Measurements from ENCODE around the gene NFIL3.

- TF ChIP-seq FOXA1 (IDR thresholded peaks at IDR 0.05) (no peak), TARDBP (IDR thresholded peaks at IDR 0.05) (no peak), NFRKB (IDR thresholded peaks at IDR 0.05) (no peak), FOXK2 (IDR thresholded peaks at IDR 0.05) (no peak), SP1 (IDR thresholded peaks at IDR 0.05) (no peak), FOXM1 (IDR thresholded peaks at IDR 0.05; ENCODE audit: borderline replicate concordance) (no peak), ARNT (IDR thresholded peaks at IDR 0.05) (no peak), SUZ12 (IDR thresholded peaks at IDR 0.05) (no peak), LEF1 (IDR thresholded peaks at IDR 0.05; ENCODE audit: borderline replicate concordance) (no peak)
- TF ChIP-seq, protein P1, sequence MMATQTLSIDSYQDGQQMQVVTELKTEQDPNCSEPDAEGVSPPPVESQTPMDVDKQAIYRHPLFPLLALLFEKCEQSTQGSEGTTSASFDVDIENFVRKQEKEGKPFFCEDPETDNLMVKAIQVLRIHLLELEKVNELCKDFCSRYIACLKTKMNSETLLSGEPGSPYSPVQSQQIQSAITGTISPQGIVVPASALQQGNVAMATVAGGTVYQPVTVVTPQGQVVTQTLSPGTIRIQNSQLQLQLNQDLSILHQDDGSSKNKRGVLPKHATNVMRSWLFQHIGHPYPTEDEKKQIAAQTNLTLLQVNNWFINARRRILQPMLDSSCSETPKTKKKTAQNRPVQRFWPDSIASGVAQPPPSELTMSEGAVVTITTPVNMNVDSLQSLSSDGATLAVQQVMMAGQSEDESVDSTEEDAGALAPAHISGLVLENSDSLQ (IDR thresholded peaks at IDR 0.05): no peak
These were observed 44.9 kb downstream of the NFIL3 start for GRCh38 chr9:91378695-91379127.

All from HEK293T (cell line).